H9 (cell line): ENCODE data around the gene TNIK. TPM values are rescaled to one million over a fixed set of nuclear protein-coding genes. Genes with fewer than 3 reads are reported as not detected.

Source experiments
- DNase-seq: peaks from one replicate; pipeline ENCODE4 v3.0.0-alpha.2; 2017
- H2AFZ ChIP-seq: one replicate; pipeline ENCODE4 v1.6.1; 2013; ENCODE audit warnings: mild to moderate bottlenecking, low read length, control low read depth, moderate library complexity
- H2AK5ac ChIP-seq: 2 replicates; pipeline ENCODE4 v1.6.1; 2013; ENCODE audit warnings: low read length, control low read depth, mixed read lengths; ENCODE audit not compliant: insufficient read length
- H2BK120ac ChIP-seq: one replicate; pipeline ENCODE4 v1.6.1; 2013; ENCODE audit warnings: low read depth, mild to moderate bottlenecking, low read length, control low read depth, inconsistent platforms; ENCODE audit not compliant: poor library complexity, severe bottlenecking
- H2BK12ac ChIP-seq: 2 replicates; pipeline ENCODE4 v1.6.1; 2013; ENCODE audit warnings: low read length, control low read depth, mixed read lengths, low read depth; ENCODE audit not compliant: insufficient read length
- H2BK15ac ChIP-seq: 2 replicates; pipeline ENCODE4 v1.6.1; 2013; ENCODE audit warnings: low read depth, low read length, control low read depth
- H2BK20ac ChIP-seq: one replicate; pipeline ENCODE4 v1.6.1; 2013; ENCODE audit warnings: low read depth, mild to moderate bottlenecking, low read length, control low read depth, inconsistent platforms; ENCODE audit not compliant: poor library complexity, severe bottlenecking
- H2BK5ac ChIP-seq: 2 replicates; pipeline ENCODE4 v1.6.1; 2013; ENCODE audit warnings: low read length, control low read depth, mixed read lengths; ENCODE audit not compliant: insufficient read length
- H3K14ac ChIP-seq: 2 replicates; pipeline ENCODE4 v1.6.1; 2013; ENCODE audit warnings: low read length, control low read depth; ENCODE audit not compliant: insufficient read depth
- H3K18ac ChIP-seq: 2 replicates; pipeline ENCODE4 v1.6.1; 2013; ENCODE audit warnings: low read depth, mild to moderate bottlenecking, mixed read lengths, low read length, control low read depth; ENCODE audit not compliant: insufficient read length
- H3K23ac ChIP-seq: 2 replicates; pipeline ENCODE4 v1.6.1; 2013; ENCODE audit warnings: low read length, control low read depth, mixed read lengths, low read depth; ENCODE audit not compliant: insufficient read length
- H3K23me2 ChIP-seq: 2 replicates; pipeline ENCODE4 v1.6.1; 2013; ENCODE audit warnings: low read depth, mild to moderate bottlenecking, mixed read lengths, low read length, control low read depth; ENCODE audit not compliant: insufficient read length, poor library complexity, severe bottlenecking
- H3K27ac ChIP-seq: 2 replicates; pipeline ENCODE4 v1.5.1; 2013; ENCODE audit warnings: low read length, control low read depth, mixed read lengths, low read depth; ENCODE audit not compliant: insufficient read length
- H3K27me3 ChIP-seq: 2 replicates; pipeline ENCODE4 v1.6.1; 2013; ENCODE audit warnings: low read length, control low read depth, inconsistent platforms; ENCODE audit not compliant: insufficient read depth
- H3K4ac ChIP-seq: 2 replicates; pipeline ENCODE4 v1.6.1; 2013; ENCODE audit warnings: low read depth, mild to moderate bottlenecking, control low read depth, inconsistent platforms, low read length, moderate library complexity
- H3K4me1 ChIP-seq: 2 replicates; pipeline ENCODE4 v1.6.1; 2013; ENCODE audit warnings: low read length, control low read depth, inconsistent platforms; ENCODE audit not compliant: insufficient read depth
- H3K4me2 ChIP-seq: 2 replicates; pipeline ENCODE4 v1.6.1; 2013; ENCODE audit warnings: low read length, control low read depth, mixed read lengths; ENCODE audit not compliant: insufficient read length, insufficient read depth
- H3K56ac ChIP-seq: 2 replicates; pipeline ENCODE4 v1.6.1; 2013; ENCODE audit warnings: low read depth, mild to moderate bottlenecking, mixed read lengths, low read length, control low read depth; ENCODE audit not compliant: insufficient read length
- H3K79me1 ChIP-seq: 2 replicates; pipeline ENCODE4 v1.6.1; 2013; ENCODE audit warnings: low read depth, mild to moderate bottlenecking, moderate library complexity, low read length, control low read depth, inconsistent platforms; ENCODE audit not compliant: insufficient read depth, poor library complexity, severe bottlenecking
- H3K79me2 ChIP-seq: 2 replicates; pipeline ENCODE4 v1.6.1; 2013; ENCODE audit warnings: low read length, control low read depth, inconsistent platforms; ENCODE audit not compliant: insufficient read depth
- H3K9ac ChIP-seq: 2 replicates; pipeline ENCODE4 v1.6.1; 2013; ENCODE audit warnings: low read length, control low read depth, mixed read lengths; ENCODE audit not compliant: insufficient read length; ENCODE audit errors: extremely low read depth
- H3K9me3 ChIP-seq: one replicate; pipeline ENCODE4 v1.6.1; 2013; ENCODE audit warnings: low read depth, low read length, inconsistent platforms; ENCODE audit not compliant: control insufficient read depth
- H3T11ph ChIP-seq: one replicate; pipeline ENCODE4 v1.6.1; 2013; ENCODE audit warnings: mild to moderate bottlenecking, low read length, control low read depth, inconsistent platforms
- H4K20me1 ChIP-seq: one replicate; pipeline ENCODE4 v1.6.1; 2013; ENCODE audit not compliant: control insufficient read depth, insufficient read length, insufficient read depth
- H4K5ac ChIP-seq: 2 replicates; pipeline ENCODE4 v1.6.1; 2013; ENCODE audit warnings: low read depth, mild to moderate bottlenecking, mixed read lengths, low read length, control low read depth; ENCODE audit not compliant: insufficient read length
- H4K8ac ChIP-seq: replicated peaks from 2 replicates; pipeline ENCODE4 v1.6.1; 2013; ENCODE audit warnings: low read length, control low read depth, mixed read lengths, low read depth; ENCODE audit not compliant: insufficient read length
- H4K91ac ChIP-seq: 2 replicates; pipeline ENCODE4 v1.6.1; 2013; ENCODE audit warnings: low read depth, mild to moderate bottlenecking, moderate library complexity, mixed read lengths, low read length, control low read depth; ENCODE audit not compliant: insufficient read length
- H3K27ac Mint-ChIP-seq, 3 experiments: 2 replicates in 2 of 3; 3 replicates in 1 of 3; pipeline ENCODE4 v1.8.0; 2020 to 2021; ENCODE audit warnings: mixed read lengths in 3 of 3, mild to moderate bottlenecking in 1 of 3, moderate library complexity in 1 of 3
- H3K27me3 Mint-ChIP-seq: 2 replicates; pipeline ENCODE4 v1.8.0; 2021; ENCODE audit warnings: low read depth, mild to moderate bottlenecking, moderate library complexity, mixed read lengths
- H3K36me3 Mint-ChIP-seq, 3 experiments: 2 replicates in 2 of 3; 3 replicates in 1 of 3; pipeline ENCODE4 v1.8.0; 2020 to 2021; ENCODE audit warnings: low read depth in 3 of 3, mixed read lengths in 3 of 3; ENCODE audit not compliant: insufficient read depth in 1 of 3
- H3K4me1 Mint-ChIP-seq, 2 experiments: 2 replicates each; pipeline ENCODE4 v1.8.0; 2020; ENCODE audit warnings: mixed read lengths in 2 of 2
- H3K4me3 Mint-ChIP-seq, 2 experiments: 2 replicates in 1 of 2; 3 replicates in 1 of 2; pipeline ENCODE4 v1.8.0; 2020 to 2021; ENCODE audit warnings: mild to moderate bottlenecking in 2 of 2, mixed read lengths in 2 of 2, moderate library complexity in 1 of 2
- H3K9me3 Mint-ChIP-seq, 2 experiments: 2 replicates in 1 of 2; 3 replicates in 1 of 2; pipeline ENCODE4 v1.8.0; 2020; ENCODE audit warnings: mild to moderate bottlenecking in 2 of 2, mixed read lengths in 2 of 2, moderate library complexity in 1 of 2
- CTCF ChIP-seq: fragments of 200-600 bp; sonication (generic); conservative IDR thresholded peaks from 3 replicates; pipeline ENCODE4 v1.8.0; 2021; ENCODE audit warnings: antibody characterized with exemption, mild to moderate bottlenecking
- WGBS: extraction: QIAGEN DNeasy Blood & Tissue Kit; methylation state at CpG from one replicate; pipeline ENCODE4 v1.1.7; 2013; ENCODE audit warnings: missing lambda C conversion rate, low lambda C conversion rate, mixed read lengths; ENCODE audit not compliant: insufficient read length; ENCODE audit errors: extremely low coverage; 5-methylcytosine and 5-hydroxymethylcytosine counted together
- total RNA-seq: library from RNA; stranded (reverse); gene quantifications from 2 replicates; pipeline ENCODE4 v1.2.1, GENCODE V29; 2021

Gene TNIK
- total RNA-seq, 1 experiment from 2014 or later = 15.9 TPM

DNA sequence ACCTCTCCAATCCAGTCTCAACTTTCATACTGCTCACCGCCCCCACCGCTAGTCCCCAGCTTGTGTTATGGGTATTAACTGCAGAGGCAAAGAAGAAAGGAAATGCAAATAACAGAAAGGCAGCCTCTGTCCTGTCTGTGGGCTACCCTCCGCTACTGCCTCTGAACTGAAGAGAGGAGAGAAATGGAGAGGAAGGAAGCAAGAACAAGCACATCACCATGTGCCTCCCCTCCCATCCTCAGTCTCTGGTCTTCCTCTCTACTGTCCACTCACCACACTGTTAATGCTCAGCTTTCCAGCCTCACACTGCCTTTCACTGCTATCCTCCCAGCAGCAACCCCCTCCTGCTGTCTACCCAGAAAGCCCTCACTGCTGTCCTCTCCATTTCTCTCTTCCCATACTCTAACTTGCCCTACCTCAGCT is 294.7 kb downstream of the TNIK start:
- H3K27ac Mint-ChIP-seq = peak overlapping the region; percentile 17 to 93 (median 80); a peak in 6 of 7 replicates
- Histone ChIP-seq H3K4me1 (peaks cover 10% of the 10 kb centered on the region; the same call in 1 of the 2 replicates), H3K23me2 (no peaks in the 10 kb centered on the region), H4K20me1 (no peaks in the 10 kb centered on the region), H3K27me3 (no peaks in the 10 kb centered on the region), H3K23ac (no peak overlapping the region), H3K4ac (no peak overlapping the region), H3K27ac (peak overlapping the region; percentile 5), H2AFZ (no peak overlapping the region), H3T11ph (no peak overlapping the region), H2BK5ac (no peak overlapping the region), H3K56ac (no peak overlapping the region), H4K5ac (no peak overlapping the region), H2BK20ac (no peak overlapping the region), H3K9ac (no peak overlapping the region), H2BK12ac (no peak overlapping the region), H3K79me1 (no peaks in the 10 kb centered on the region), H3K9me3 (no peaks in the 10 kb centered on the region), H2BK15ac (no peak overlapping the region), H3K14ac (no peak overlapping the region), H4K8ac (no peak overlapping the region), H2BK120ac (no peak overlapping the region), H3K4me2 (no peak overlapping the region), H3K79me2 (no peaks in the 10 kb centered on the region), H4K91ac (no peak overlapping the region), H2AK5ac (no peak overlapping the region), H3K18ac (no peak overlapping the region)
- peaks cover 6 to 8% of the 10 kb centered on the region in 2 experiments; a peak in 4 of 5 replicates for H3K9me3 Mint-ChIP-seq
- peaks cover 8 to 27% (median 16%) of the 10 kb centered on the region in 3 experiments for H3K36me3 Mint-ChIP-seq
- H3K27me3 Mint-ChIP-seq = no peaks in the 10 kb centered on the region
- no CpG with 5 or more reads among the region's 3 CpGs for WGBS
- TF ChIP-seq CTCF = no peak
- no peak overlapping the region; a peak in 1 of 5 replicates for H3K4me3 Mint-ChIP-seq
- H3K4me1 Mint-ChIP-seq = peaks cover 15 to 19% of the 10 kb centered on the region in 2 experiments
- peak; percentile 76 for DNase-seq
